ENCODE measurements around the gene ZNF827. TPM values are rescaled to one million over a fixed set of nuclear protein-coding genes. Genes with fewer than 3 reads are reported as not detected.

The ZNF827 gene
- total and polyA plus RNA-seq, 2 experiments from 2014 or later = 20.3 to 33.1 TPM

DNA sequence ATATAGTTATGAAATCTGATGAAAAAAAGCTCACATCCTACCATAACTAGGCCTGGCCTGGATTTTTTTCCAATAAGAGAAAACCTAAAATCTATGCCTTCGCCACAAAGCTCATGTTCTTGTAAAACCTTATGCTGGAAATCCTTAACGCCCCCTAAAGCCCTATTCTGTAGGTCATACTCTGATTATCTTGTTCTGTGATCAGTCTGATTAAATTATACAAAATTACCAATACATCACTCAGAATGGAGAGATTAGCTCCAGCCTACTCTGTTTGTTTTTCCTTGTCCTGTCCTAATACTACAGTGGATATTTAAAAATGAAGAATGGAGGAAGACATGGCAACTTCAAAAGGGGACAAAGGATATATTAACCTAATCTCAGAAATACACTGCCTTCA lies 7.2 kb downstream of the ZNF827 start:
- H3K36me3 Mint-ChIP-seq (ENCODE audit: low read depth) = peaks cover 12% of the 10 kb centered on the region
- Histone ChIP-seq H4K20me1 (replicated peaks; ENCODE audit: insufficient read depth) (peaks cover 13% of the 10 kb centered on the region), H3F3A (replicated peaks; ENCODE audit: low read depth) (no peaks in the 10 kb centered on the region), H3K27me3 (ENCODE audit: insufficient read depth) (no peaks in the 10 kb centered on the region), H3K27ac (ENCODE audit: low read depth) (no peak overlapping the region), H3K4me2 (0 out of 2 replicates have a peak overlapping the region, but pooled peaks have one; percentile 1), H3K36me3 (ENCODE audit: insufficient read depth) (0 out of 2 replicates have a peak, but pooled peaks cover 1% of the 10 kb centered on the region), H3K4me1 (ENCODE audit: insufficient read depth) (peaks cover 55% of the 10 kb centered on the region), H2AFZ (no peak overlapping the region), H3K9me2 (ENCODE audit: insufficient read depth) (no peaks in the 10 kb centered on the region), H3K79me2 (replicated peaks; ENCODE audit: insufficient read depth) (peaks cover 99% of the 10 kb centered on the region), H3K4me3 (no peak overlapping the region)
- TF ChIP-seq EZH2phosphoT487 (IDR thresholded peaks at IDR 0.05; ENCODE audit: unreplicated experiment) (no peak), ZNF114 (CRISPR knock-in tag; IDR thresholded peaks at IDR 0.05) (no peak), CREB1 (CRISPR knock-in tag; IDR thresholded peaks at IDR 0.05; ENCODE audit: low read depth) (no peak), ZNF331 (CRISPR knock-in tag; IDR thresholded peaks at IDR 0.05; ENCODE audit: low read depth) (no peak)
- TF ChIP-seq, protein P1, sequence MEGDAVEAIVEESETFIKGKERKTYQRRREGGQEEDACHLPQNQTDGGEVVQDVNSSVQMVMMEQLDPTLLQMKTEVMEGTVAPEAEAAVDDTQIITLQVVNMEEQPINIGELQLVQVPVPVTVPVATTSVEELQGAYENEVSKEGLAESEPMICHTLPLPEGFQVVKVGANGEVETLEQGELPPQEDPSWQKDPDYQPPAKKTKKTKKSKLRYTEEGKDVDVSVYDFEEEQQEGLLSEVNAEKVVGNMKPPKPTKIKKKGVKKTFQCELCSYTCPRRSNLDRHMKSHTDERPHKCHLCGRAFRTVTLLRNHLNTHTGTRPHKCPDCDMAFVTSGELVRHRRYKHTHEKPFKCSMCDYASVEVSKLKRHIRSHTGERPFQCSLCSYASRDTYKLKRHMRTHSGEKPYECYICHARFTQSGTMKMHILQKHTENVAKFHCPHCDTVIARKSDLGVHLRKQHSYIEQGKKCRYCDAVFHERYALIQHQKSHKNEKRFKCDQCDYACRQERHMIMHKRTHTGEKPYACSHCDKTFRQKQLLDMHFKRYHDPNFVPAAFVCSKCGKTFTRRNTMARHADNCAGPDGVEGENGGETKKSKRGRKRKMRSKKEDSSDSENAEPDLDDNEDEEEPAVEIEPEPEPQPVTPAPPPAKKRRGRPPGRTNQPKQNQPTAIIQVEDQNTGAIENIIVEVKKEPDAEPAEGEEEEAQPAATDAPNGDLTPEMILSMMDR (conservative IDR thresholded peaks at IDR 0.05; ENCODE audit: low read depth in 2 of 2) = no peak
- TF ChIP-seq, protein P2, sequence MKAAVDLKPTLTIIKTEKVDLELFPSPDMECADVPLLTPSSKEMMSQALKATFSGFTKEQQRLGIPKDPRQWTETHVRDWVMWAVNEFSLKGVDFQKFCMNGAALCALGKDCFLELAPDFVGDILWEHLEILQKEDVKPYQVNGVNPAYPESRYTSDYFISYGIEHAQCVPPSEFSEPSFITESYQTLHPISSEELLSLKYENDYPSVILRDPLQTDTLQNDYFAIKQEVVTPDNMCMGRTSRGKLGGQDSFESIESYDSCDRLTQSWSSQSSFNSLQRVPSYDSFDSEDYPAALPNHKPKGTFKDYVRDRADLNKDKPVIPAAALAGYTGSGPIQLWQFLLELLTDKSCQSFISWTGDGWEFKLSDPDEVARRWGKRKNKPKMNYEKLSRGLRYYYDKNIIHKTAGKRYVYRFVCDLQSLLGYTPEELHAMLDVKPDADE (IDR thresholded peaks at IDR 0.05) = no peak
- TF ChIP-seq, protein P3, sequence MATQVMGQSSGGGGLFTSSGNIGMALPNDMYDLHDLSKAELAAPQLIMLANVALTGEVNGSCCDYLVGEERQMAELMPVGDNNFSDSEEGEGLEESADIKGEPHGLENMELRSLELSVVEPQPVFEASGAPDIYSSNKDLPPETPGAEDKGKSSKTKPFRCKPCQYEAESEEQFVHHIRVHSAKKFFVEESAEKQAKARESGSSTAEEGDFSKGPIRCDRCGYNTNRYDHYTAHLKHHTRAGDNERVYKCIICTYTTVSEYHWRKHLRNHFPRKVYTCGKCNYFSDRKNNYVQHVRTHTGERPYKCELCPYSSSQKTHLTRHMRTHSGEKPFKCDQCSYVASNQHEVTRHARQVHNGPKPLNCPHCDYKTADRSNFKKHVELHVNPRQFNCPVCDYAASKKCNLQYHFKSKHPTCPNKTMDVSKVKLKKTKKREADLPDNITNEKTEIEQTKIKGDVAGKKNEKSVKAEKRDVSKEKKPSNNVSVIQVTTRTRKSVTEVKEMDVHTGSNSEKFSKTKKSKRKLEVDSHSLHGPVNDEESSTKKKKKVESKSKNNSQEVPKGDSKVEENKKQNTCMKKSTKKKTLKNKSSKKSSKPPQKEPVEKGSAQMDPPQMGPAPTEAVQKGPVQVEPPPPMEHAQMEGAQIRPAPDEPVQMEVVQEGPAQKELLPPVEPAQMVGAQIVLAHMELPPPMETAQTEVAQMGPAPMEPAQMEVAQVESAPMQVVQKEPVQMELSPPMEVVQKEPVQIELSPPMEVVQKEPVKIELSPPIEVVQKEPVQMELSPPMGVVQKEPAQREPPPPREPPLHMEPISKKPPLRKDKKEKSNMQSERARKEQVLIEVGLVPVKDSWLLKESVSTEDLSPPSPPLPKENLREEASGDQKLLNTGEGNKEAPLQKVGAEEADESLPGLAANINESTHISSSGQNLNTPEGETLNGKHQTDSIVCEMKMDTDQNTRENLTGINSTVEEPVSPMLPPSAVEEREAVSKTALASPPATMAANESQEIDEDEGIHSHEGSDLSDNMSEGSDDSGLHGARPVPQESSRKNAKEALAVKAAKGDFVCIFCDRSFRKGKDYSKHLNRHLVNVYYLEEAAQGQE (IDR thresholded peaks at IDR 0.05; ENCODE audit: unreplicated experiment) = no peak
- TF ChIP-seq, protein P4, sequence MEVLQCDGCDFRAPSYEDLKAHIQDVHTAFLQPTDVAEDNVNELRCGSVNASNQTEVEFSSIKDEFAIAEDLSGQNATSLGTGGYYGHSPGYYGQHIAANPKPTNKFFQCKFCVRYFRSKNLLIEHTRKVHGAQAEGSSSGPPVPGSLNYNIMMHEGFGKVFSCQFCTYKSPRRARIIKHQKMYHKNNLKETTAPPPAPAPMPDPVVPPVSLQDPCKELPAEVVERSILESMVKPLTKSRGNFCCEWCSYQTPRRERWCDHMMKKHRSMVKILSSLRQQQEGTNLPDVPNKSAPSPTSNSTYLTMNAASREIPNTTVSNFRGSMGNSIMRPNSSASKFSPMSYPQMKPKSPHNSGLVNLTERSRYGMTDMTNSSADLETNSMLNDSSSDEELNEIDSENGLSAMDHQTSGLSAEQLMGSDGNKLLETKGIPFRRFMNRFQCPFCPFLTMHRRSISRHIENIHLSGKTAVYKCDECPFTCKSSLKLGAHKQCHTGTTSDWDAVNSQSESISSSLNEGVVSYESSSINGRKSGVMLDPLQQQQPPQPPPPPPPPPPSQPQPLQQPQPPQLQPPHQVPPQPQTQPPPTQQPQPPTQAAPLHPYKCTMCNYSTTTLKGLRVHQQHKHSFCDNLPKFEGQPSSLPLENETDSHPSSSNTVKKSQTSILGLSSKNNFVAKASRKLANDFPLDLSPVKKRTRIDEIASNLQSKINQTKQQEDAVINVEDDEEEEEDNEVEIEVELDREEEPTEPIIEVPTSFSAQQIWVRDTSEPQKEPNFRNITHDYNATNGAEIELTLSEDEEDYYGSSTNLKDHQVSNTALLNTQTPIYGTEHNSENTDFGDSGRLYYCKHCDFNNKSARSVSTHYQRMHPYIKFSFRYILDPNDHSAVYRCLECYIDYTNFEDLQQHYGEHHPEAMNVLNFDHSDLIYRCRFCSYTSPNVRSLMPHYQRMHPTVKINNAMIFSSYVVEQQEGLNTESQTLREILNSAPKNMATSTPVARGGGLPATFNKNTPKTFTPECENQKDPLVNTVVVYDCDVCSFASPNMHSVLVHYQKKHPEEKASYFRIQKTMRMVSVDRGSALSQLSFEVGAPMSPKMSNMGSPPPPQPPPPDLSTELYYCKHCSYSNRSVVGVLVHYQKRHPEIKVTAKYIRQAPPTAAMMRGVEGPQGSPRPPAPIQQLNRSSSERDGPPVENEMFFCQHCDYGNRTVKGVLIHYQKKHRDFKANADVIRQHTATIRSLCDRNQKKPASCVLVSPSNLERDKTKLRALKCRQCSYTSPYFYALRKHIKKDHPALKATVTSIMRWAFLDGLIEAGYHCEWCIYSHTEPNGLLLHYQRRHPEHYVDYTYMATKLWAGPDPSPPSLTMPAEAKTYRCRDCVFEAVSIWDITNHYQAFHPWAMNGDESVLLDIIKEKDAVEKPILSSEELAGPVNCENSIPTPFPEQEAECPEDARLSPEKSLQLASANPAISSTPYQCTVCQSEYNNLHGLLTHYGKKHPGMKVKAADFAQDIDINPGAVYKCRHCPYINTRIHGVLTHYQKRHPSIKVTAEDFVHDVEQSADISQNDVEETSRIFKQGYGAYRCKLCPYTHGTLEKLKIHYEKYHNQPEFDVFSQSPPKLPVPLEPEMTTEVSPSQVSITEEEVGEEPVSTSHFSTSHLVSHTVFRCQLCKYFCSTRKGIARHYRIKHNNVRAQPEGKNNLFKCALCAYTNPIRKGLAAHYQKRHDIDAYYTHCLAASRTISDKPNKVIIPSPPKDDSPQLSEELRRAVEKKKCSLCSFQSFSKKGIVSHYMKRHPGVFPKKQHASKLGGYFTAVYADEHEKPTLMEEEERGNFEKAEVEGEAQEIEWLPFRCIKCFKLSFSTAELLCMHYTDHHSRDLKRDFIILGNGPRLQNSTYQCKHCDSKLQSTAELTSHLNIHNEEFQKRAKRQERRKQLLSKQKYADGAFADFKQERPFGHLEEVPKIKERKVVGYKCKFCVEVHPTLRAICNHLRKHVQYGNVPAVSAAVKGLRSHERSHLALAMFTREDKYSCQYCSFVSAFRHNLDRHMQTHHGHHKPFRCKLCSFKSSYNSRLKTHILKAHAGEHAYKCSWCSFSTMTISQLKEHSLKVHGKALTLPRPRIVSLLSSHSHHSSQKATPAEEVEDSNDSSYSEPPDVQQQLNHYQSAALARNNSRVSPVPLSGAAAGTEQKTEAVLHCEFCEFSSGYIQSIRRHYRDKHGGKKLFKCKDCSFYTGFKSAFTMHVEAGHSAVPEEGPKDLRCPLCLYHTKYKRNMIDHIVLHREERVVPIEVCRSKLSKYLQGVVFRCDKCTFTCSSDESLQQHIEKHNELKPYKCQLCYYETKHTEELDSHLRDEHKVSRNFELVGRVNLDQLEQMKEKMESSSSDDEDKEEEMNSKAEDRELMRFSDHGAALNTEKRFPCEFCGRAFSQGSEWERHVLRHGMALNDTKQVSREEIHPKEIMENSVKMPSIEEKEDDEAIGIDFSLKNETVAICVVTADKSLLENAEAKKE (CRISPR knock-in tag; IDR thresholded peaks at IDR 0.05) = no peak
- DNase-seq (ENCODE audit: low spot score) = no peak
- no peak for ATAC-seq
- H3K27me3 Mint-ChIP-seq (ENCODE audit: insufficient read depth, low read depth, poor library complexity) = peaks cover 8% of the 10 kb centered on the region
- no peak overlapping the region for H3K27ac Mint-ChIP-seq
- H3K9me3 Mint-ChIP-seq = no peaks in the 10 kb centered on the region
- no peak overlapping the region for H3K4me3 Mint-ChIP-seq
- H3K4me1 Mint-ChIP-seq = peaks cover 55% of the 10 kb centered on the region

All from GM23338 (cell line).